Stimulated activated CD8-positive, alpha-beta memory T cell treated with anti-CD3 and anti-CD28 coated beads, Interleukin-15, amount 100 ng/mL, for 4 hours (primary cell): ENCODE data around the gene ADAMTSL3.

ENCODE experiments used
- DNase-seq, 2 donors: peaks; one replicate each; pipeline ENCODE4 v3.0.0-alpha.2; 2020; ENCODE audit warnings: low read depth in 2 of 2

Gene ADAMTSL3

DNA sequence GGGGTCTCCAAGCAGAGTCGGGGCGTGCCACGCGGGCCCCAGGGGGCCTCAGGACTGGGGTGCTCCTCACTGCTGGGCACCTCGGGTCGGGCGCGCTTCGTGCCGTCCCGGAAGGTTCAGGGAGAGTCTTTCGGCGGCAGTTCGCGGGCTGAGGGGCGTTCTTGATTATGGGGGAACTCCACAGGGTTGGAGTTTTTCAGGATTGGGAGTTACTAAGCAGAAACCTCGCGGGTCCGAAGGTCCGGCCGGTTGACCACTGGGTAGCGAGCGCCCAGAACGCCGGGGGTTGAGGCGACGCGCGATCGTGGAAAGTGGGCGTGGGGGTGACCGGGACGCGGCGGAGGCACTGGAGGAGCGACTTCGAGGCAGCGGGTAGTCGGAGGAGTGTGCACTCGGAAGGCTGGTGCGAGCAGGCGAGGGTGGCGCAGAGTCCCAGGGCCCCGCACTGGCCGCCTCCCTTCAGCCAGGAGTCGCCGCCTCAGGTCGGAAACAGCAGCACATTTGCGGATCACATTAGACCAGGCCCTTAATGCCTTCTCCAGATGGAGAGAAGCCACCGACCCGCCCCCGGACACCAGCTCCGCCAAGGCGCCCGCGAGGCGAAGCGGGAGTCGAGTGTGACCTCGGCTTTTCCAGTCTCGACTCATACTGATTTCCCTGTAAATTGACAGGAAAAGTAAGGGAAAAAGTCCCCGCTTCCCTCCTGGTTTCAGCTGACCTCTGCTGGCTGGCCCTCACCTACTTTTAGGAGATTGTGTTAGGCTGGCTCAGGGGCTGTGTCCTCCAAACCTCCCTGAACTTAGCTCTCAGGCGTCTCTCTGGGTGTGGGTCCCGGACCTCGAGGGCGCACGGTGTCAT lies 685 bp downstream of the ADAMTSL3 start:
- no peak for DNase-seq

- no peak for DNase-seq
Measured at GRCh38 chr15:83655237-83655616, 1.3 kb downstream of the ADAMTSL3 start.

DNA sequence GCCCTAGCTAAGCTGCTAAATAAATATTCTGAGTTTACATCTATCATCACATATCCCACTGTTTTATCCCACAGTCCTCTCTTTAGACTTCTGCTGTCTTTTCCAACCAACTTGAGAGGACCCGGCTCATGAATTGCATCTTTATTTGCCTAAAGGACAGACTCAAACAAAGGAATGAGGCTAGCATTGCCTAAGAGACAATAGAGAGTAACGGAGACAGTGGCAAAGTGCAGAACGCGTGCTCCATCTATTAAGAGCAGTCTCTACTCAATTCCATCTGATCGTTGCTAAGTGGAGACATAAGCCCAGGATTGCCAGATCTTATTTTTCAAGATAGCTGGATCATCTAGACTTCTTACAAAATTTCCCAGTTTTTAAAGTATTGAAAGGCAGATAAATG lies 2.3 kb downstream of the ADAMTSL3 start:
- DNase-seq: no peak

DNA sequence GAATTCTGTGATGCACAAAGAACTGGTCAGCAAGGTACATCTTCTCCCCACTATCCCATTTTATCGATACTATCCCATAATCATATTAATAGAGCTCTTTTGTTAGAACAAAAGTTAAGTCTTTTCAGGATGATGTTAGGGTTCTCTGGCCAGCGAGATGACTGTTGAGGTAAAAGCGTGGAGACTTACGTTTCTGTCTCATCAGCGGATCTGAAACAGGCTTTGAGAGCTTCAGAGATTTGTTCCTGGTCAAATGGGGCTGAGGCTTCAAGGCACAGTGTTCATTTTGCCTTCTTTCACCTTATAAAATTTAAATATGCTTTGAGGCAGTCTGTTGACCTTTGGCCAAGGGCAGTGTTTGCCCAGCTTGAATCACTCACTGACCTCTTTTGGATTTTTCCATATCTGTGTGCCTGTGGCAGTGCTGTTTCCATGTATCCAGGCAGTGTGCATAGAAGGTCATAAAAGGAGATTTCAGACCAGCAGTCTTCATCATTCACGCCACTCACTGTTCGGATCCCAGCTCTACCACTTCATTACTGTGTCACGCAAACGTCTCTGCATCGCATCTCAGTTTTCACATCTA lies 3.1 kb downstream of the ADAMTSL3 start:
- no peak for DNase-seq

- no peak for DNase-seq
Measured at GRCh38 chr15:83657549-83657948, 3.6 kb downstream of the ADAMTSL3 start.

DNA sequence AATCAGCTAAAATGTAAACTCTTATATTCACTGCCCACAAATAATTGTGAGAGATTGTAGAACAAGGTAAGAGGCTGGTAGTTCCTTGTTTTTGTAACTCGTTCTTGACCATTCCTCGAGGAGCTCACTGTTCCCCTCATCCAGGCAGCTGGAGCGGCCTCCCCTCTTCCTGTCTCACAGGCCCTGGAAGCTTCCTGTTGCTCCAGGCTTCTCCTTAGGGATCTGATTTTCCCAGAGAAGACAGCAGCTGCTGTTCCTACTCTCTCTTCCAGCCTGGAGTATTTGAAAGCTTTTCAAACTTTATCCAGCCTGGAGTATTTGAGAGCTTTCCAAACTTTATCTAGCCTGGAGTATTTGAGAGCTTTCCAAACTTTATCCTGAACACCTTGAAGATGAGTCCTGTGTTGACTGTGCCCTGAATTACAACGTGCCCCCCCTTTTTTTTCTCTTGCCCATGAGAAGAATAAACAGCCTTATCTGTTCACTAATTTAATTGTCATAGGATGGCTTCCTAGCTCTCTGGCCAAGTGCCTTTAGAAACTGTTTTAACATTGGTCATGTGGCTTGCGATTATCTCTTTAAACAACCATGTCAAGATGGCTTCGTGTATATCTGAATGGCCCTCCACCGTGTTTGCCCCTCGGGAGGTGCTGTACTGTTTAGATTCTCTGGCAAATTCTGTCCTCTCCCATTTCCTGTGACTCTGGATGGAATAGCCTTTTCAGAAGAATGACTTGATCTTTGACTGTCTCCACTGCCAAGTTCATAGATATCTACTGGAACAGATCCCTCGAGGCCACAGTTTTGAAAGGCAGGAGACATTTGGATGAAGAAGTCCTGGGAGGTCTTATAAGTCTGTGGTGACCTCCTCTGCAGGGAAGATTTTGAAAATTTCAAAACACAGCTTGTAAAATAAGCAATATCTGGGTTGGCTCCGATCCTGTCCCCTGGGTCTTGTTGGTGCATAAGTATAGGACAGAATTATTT lies 4.8 kb downstream of the ADAMTSL3 start:
- no peak for DNase-seq

DNA sequence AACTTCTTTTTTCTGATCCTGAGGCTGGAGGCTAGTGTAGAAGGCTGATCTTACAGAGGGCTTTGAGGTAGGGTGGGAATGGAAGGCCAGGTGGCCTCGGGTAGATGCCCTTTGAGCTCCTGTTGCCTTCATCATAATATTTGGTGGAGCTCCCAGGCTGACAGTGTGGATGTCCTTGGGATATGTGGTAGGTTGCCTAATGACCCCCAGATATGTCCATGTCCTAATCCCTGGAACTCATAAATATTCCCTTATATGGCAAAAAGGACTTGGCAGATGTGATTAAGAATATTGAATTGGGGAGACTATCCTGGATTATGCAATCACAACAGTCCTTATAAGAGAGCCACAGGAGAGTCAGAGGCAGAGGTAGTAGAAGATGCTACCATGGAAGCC lies 5.5 kb downstream of the ADAMTSL3 start:
- DNase-seq: no peak

DNA sequence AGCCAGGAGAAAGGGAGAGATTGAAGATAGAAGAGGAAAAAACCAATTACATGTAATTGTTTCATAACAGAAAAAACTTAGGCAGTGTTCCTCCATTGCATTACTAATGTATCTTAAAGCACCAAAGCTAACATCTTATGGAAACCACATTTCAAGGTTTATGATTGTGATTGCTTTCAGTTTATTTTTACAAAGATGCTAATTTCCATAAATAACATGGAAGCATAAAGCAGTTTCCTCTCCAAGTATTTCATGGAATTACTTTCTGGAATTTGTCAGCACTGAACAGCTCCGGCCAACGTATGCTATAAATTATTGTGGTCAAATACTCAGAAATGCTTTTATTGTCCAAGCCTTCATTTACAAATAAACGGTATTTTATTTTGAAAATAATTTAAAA lies 11.6 kb downstream of the ADAMTSL3 start:
- no peak for DNase-seq

DNA sequence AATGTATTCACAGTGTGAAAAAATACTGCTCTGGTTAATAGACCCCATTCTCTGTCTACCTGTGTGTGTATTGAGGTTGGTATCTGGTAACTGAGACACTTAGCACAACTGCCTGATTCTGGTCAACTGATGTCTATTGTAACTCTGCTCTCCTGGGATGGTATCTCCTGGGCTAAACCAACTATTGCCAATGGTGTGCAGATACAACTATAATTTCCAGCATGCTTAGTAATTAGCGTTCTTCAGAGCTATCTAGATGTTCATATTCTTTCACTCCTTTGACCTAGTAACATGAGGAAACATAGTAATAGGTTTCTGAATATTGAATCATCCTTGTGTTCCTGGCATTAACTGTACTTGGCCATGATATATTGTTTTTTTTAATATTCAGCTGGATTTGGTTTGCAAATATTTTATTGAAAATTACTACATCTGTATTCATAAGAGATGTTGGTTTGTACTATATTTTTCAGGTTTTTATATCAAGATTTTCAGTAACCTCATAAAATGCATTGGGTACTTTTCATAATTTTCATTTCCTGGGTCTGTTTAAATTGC lies 16.8 kb downstream of the ADAMTSL3 start:
- no peak for DNase-seq

DNA sequence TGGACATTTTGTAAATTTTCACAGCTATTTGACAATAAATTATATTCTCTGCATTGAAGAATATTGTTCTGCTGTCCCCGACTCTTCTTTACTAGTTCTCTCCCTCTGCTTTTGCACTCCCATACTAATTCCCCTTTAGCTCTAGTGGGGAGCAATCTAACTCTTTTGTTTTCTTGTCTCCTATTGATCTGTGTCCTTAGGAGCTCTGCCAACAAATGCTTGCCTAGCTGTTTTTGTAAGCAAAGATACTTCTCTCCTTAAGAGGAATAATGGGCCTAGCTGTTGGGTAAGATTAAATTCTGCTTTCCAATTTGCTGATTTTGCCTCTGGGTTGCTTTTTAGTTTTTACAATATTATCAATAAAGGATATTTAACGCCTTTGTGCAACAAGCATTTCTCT lies 17.7 kb downstream of the ADAMTSL3 start:
- DNase-seq: no peak

DNA sequence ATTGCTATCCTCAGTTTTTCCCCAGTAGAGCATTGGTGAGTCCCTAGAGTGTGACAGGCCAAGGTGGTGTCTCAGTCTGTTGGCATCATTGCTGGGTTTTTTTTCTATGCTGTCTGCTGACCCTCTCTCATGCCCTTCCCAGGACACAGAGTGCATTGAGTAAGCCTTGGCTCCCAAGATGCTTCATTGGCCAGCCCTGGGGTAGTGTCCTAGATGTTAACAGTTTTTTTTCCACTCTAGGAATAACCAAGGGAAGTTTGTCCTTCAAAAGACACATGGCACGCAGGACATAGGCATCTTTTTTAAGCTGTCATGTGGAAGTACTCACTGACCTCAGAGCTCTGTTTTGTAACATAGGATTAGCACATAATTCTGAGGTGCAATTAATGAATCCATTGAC lies 19.5 kb downstream of the ADAMTSL3 start:
- no peak for DNase-seq

DNA sequence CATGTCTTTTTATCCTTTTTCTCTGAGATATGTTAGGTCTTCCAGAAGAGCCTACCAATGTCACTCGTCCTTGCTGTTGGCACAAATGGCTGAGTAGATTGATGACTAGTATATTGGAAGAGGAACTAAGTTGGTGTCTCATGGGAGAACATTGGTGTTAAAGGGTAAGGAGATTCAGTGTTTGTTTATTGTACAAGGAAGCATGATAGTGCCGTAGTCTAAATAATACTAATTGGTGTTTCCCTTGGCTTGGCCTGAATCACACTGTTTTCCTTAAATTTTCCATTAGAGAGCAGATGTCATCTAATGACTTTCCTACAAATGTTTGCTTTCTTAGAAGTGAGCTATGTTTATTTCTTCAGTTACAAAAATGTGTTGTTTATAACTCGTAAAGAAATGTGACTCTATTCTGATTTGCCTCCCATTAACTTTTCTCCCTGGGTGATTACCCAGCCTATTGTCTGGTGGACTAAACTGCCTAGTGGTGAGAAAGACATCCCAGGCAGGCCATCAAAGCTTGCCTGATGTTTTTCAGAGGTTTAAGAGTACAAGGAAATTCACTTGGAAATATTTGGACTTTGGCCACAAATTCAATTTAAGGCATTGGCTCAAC lies 28.7 kb downstream of the ADAMTSL3 start:
- no peak for DNase-seq

DNA sequence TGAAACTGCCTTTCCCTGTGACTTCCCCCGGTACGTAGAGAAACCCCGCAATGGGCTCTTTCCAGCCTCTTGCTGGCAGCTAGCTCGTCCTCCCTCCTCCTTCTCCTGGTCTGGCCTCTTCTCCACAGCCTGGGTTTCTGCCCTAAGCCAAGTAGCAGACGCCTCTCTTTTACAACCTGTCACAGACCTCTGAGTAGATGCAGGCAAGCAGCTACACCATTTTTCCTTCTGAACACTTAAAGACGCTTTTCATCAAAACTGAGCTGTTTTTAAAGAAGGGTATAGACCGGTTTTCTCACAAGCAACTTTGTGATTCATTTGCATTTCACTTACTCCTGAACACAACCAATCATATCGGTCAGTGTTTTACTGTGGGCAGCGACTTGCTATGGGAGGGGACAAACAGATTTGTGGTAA lies 32.0 kb downstream of the ADAMTSL3 start:
- no peak for DNase-seq

GRCh38 chr15:83688201-83688600 lies 34.3 kb downstream of the ADAMTSL3 start:
- DNase-seq: no peak

DNA sequence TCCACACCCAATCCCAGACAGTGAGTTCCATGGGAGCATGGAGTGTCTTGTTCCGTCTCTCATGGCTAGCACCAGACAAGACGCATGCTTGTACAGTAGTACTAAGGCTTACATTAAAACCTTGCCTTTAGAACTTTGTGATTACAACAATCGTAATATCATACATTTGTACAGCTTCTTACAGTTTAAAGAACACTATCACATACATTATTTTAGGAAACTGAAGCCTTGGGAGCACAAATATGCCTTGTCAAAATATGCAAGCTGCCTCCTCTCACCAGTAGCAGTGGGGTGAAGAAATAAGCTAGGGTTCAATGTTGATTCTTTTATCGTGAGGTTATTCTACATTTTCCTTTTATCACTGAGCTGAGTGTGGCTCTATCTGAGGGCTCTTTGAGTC lies 36.8 kb downstream of the ADAMTSL3 start:
- DNase-seq: no peak

- no peak for DNase-seq
Measured at GRCh38 chr15:83692746-83693581, 39.0 kb downstream of the ADAMTSL3 start.

- no peak for DNase-seq
Measured at GRCh38 chr15:83694015-83694414, 40.1 kb downstream of the ADAMTSL3 start.

DNA sequence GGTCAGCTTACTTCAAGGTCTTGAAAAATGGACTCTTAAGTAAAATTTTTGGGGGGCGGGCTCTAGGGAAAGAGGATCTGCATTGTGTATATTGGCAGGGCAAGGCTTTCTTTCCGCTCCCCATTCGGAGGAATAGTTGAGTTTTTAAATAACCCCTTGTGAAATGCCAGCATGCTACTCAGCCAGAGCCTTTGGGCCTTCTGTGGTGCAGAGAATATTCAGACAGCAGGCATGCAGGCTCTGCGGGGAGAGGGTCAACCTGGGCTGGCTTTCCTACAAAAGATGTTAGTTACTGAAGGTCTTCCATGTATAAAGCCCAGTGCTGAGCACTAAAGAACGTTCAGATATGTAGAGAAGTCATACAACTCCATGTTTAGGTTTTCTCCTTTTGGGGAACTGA lies 40.6 kb downstream of the ADAMTSL3 start:
- DNase-seq: no peak

GRCh38 chr15:83695246-83695645 lies 41.3 kb downstream of the ADAMTSL3 start:
- no peak for DNase-seq

DNA sequence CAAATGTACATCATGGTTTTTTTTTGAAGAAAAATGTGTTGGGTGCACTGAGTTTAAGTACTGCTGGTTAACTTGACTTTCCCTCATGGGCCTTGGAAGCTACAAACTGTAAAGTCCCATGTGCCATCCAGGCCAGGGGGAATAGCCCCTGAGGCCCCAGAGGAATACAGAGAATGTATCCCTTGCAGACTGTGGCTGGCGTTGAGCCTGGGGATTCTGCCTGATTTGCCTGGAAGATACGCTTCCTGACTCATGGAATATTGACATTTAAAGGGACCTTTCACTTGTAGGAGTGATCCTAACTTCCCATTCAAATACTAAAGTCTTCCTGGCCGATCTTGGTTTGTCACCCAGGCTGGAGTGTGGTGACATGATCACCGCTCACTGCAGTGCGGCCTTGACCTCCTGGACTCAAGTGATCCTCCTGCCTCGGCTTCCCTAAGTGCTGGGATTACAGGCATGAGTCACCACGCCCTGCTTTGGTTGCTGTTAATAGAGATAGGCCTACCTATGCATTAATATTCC lies 42.0 kb downstream of the ADAMTSL3 start:
- no peak for DNase-seq
